ENCODE results near the gene TEX26. TPM values are rescaled to one million over a fixed set of nuclear protein-coding genes. Genes with fewer than 3 reads are reported as not detected.

TEX26 gene
- total and polyA plus RNA-seq, 2 of the 4 experiments (the other 2 are of a cell fraction), result not detected

- Histone ChIP-seq H4K20me1 (ENCODE audit: insufficient read depth, low read length) (no peaks in the 10 kb centered on the region), H3K36me3 (ENCODE audit: control insufficient read depth, insufficient read depth, low read length) (no peaks in the 10 kb centered on the region), H3K79me1 (ENCODE audit: low read depth in 1 of 2, low read length in 2 of 2) (no peaks in the 10 kb centered on the region), H2BK5ac (ENCODE audit: low read depth, low read length, poor library complexity, severe bottlenecking) (no peak overlapping the region), H4K5ac (ENCODE audit: low read depth, low read length) (no peak overlapping the region), H3K4ac (ENCODE audit: low read depth, low read length) (no peak overlapping the region), H2BK15ac (ENCODE audit: low read depth, low read length) (no peak overlapping the region), H3K23ac (ENCODE audit: low read depth, low read length) (no peak overlapping the region), H4K91ac (ENCODE audit: insufficient read depth, low read depth, low read length) (no peak overlapping the region), H3K27me3 (ENCODE audit: control insufficient read depth, insufficient read depth, low read length) (no peaks in the 10 kb centered on the region), H2AK9ac (replicated peaks; ENCODE audit: low read depth, low read length, poor library complexity) (no peak overlapping the region), H3K14ac (replicated peaks; ENCODE audit: low read depth, low read length) (no peak overlapping the region; the same call in 1 of the 2 replicates), H3K9ac (ENCODE audit: low read depth, low read length) (no peak overlapping the region), H2BK120ac (ENCODE audit: low read depth, low read length) (no peak overlapping the region), H3K4me2 (ENCODE audit: low read depth, low read length) (no peak overlapping the region), H3K4me3 (ENCODE audit: insufficient read depth, low read depth, low read length) (no peak overlapping the region), H3K4me1 (ENCODE audit: control insufficient read depth, insufficient read depth, low read length) (peaks cover 10% of the 10 kb centered on the region), H2AK5ac (ENCODE audit: low read depth, low read length) (no peak overlapping the region), H2AFZ (replicated peaks; ENCODE audit: low read length, poor library complexity) (no peak overlapping the region), H3K9me1 (ENCODE audit: insufficient read depth, low read length) (peaks cover 4% of the 10 kb centered on the region), H3K9me3 (ENCODE audit: control insufficient read depth, insufficient read depth, low read length) (no peaks in the 10 kb centered on the region), H3K56ac (ENCODE audit: extremely low read depth, insufficient read depth, low read length) (no peak overlapping the region), H2BK20ac (ENCODE audit: low read depth, low read length) (no peak overlapping the region), H3K27ac (ENCODE audit: insufficient read depth, low read length) (no peak overlapping the region), H4K8ac (ENCODE audit: low read depth in 2 of 2, low read length in 2 of 2) (no peak overlapping the region), H3K18ac (ENCODE audit: low read depth, low read length) (no peak overlapping the region)
- POLR2A ChIA-PET (ENCODE audit: unreplicated experiment), result no interaction called here
- intact Hi-C loops (cut with micrococcal nuclease) (no loop called here), dilution Hi-C loops (cut with HindIII; ENCODE audit: low sequenced_read_pairs, unreplicated experiment) (no loop called here), in situ Hi-C loops (cut with MboI; ENCODE audit: low sequenced_read_pairs) (no loop called here)
- CTCF ChIA-PET, result interaction anchor here (0.5 kb wide), 1 partner anchor 250 kb away, joined by 3 read pairs; no protein-coding TSS in a partner anchor
- no peak for ATAC-seq (ENCODE audit: low read depth)
- WGBS, 2 experiments (ENCODE audit: extremely low coverage in 2 of 2, insufficient read length in 1 of 2), result no CpG with 5 or more reads among the region's 3 CpGs
- BruUV-seq (replicated peaks), result no TSS peak
- TF ChIP-seq POLR2A (IDR thresholded peaks at IDR 0.05; ENCODE audit: low read depth, low read length) (no peak), MAZ (IDR thresholded peaks at IDR 0.05; ENCODE audit: borderline replicate concordance, low read depth, low read length) (no peak), FOS (IDR thresholded peaks at IDR 0.05; ENCODE audit: low read depth, low read length) (no peak), RAD21 (IDR thresholded peaks at IDR 0.05; ENCODE audit: low read length) (no peak), USF2 (IDR thresholded peaks at IDR 0.05; ENCODE audit: low read depth, low read length) (no peak), SMC3 (IDR thresholded peaks at IDR 0.05; ENCODE audit: low read depth, low read length) (no peak), RCOR1 (IDR thresholded peaks at IDR 0.05; ENCODE audit: insufficient replicate concordance, low read length) (no peak), CTCF (conservative IDR thresholded peaks at IDR 0.05; ENCODE audit: low read depth, low read length) (no peak), MAFK (IDR thresholded peaks at IDR 0.05; ENCODE audit: low read depth, low read length) (no peak), ELK1 (IDR thresholded peaks at IDR 0.05; ENCODE audit: borderline replicate concordance, low read depth, low read length) (no peak), RFX5 (IDR thresholded peaks at IDR 0.05; ENCODE audit: low read depth, low read length) (no peak), BHLHE40 (IDR thresholded peaks at IDR 0.05; ENCODE audit: low read depth, low read length) (no peak), CHD1 (IDR thresholded peaks at IDR 0.05; ENCODE audit: low read depth, low read length) (no peak)
- DNase-seq, result no peak
Measured at GRCh38 chr13:30982506-30982905, 50.0 kb downstream of the TEX26 start.

Measured in IMR-90 (cell line).